ENCODE measurements around the gene MYBPH. TPM values are rescaled to one million over a fixed set of nuclear protein-coding genes. Genes with fewer than 3 reads are reported as not detected.

The MYBPH gene
- total RNA-seq, 1 experiment from 2014 or later, result 25.9 TPM

DNA sequence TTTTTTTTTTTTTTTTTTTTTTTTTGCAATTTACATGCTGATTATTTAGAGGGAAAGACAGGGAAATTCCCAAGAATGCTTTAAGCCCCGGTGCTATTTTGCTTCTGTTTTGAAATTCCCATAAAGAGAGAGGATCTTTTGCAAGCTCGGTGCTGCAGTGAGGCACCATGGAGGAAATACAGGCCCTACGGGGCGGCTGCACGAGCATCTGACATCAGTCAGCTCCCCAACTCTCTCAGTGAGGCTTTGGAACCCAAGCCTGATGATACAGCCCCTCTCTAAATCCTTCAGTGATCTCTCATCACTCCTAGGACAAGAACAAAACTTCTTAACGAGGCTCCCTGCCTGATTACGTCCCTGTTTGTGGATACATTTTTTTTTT lies 11.7 kb upstream of the MYBPH start:
- ChIA-PET POLR2A (interaction anchor here (2.6 kb wide), 1 partner anchor 8 kb away, joined by 7 read pairs; no protein-coding TSS in a partner anchor), CTCF (interaction anchor here (0.8 to 2.2 kb wide), 3 partner anchors 15 to 59 kb away, joined by 3 to 16 read pairs (median 4); partner anchors contain the start of gene ADORA1)
- DNase-seq, result no peak
- Histone ChIP-seq H3K4me3 (ENCODE audit: low read depth, low read length) (no peak overlapping the region), H3K9me3 (peaks cover 5% of the 10 kb centered on the region; the same call in 1 of the 2 replicates), H3K27me3 (replicated peaks; ENCODE audit: control insufficient read depth, insufficient read depth, low read length) (no peaks in the 10 kb centered on the region), H3K36me3 (ENCODE audit: control insufficient read depth, insufficient read depth, low read length) (no peaks in the 10 kb centered on the region), H3K4me1 (peaks cover 68% of the 10 kb centered on the region)
- Mint-ChIP-seq H3K27me3 (ENCODE audit: insufficient read depth, unreplicated experiment) (no peaks in the 10 kb centered on the region), H3K27ac (ENCODE audit: unreplicated experiment) (peak overlapping the region; percentile 86), H3K9me3 (ENCODE audit: unreplicated experiment) (peaks cover 10% of the 10 kb centered on the region), H3K36me3 (ENCODE audit: insufficient read depth, unreplicated experiment) (peaks cover 61% of the 10 kb centered on the region), H3K4me3 (ENCODE audit: unreplicated experiment) (peak overlapping the region; percentile 76), H3K4me1 (ENCODE audit: low read depth, unreplicated experiment) (peaks cover 62% of the 10 kb centered on the region)
- TF ChIP-seq, protein P1, sequence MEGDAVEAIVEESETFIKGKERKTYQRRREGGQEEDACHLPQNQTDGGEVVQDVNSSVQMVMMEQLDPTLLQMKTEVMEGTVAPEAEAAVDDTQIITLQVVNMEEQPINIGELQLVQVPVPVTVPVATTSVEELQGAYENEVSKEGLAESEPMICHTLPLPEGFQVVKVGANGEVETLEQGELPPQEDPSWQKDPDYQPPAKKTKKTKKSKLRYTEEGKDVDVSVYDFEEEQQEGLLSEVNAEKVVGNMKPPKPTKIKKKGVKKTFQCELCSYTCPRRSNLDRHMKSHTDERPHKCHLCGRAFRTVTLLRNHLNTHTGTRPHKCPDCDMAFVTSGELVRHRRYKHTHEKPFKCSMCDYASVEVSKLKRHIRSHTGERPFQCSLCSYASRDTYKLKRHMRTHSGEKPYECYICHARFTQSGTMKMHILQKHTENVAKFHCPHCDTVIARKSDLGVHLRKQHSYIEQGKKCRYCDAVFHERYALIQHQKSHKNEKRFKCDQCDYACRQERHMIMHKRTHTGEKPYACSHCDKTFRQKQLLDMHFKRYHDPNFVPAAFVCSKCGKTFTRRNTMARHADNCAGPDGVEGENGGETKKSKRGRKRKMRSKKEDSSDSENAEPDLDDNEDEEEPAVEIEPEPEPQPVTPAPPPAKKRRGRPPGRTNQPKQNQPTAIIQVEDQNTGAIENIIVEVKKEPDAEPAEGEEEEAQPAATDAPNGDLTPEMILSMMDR (IDR thresholded peaks at IDR 0.05; ENCODE audit: insufficient read depth in 1 of 2, low read depth in 1 of 2, low read length in 1 of 2, severe bottlenecking in 1 of 2, unreplicated experiment in 1 of 2), result no peak
- intact Hi-C loops (cut with micrococcal nuclease; ENCODE audit: unreplicated experiment), result no loop called here
- BruUV-seq (replicated peaks), result TSS peak; percentile 51

DNA sequence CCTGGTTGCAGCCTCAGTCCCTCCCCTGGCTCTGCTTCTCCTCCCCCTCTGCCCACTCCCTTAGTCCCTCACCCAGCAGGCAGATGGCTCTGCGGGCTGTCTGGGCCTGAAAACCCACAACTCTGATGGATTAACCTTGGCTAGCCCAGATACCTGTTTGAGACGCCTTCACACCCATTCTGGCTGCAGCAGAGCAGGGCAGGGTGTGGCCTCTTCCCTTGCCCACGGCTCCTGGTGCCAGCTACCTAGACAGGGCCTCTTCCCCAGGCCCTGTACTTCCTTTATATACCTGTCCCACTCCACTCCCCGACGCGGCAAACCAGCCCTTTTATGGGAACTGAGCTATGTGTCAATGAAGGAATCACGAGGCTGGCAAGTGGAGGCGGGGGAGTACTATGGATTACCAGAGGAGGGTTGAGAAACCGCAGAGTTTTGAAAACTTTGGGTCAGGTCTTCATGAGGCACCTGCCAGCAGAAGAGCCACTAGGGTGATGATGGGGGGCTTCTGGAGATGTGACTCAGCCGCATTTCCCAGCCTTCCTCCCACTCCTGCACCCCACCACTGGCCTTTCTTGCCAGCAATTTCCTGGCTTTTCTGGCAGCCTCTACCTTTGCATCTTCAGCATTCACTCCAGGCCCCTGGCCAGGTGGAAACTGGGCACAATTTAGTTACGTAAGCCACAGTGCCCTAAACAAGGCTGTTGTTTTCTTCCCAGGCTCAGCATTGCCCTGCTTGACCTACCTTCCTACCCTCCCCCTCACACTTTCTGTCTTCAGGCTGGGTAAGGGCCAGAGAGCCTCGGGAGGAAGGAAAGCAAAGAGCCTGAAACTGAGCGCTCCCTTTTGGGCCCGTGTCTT lies 11.0 kb upstream of the MYBPH start, which contains the start of gene CHI3L1:
TSS of gene CHI3L1 (minus strand) at position 259 of the 858 bp plus-strand sequence. CDS start at position 178, 81 bp downstream.
- H3K27me3 ChIP-seq (replicated peaks; ENCODE audit: control insufficient read depth, insufficient read depth, low read length), result no peaks in the 10 kb centered on the region
- H3K9me3 Mint-ChIP-seq (ENCODE audit: unreplicated experiment), result peaks cover 10% of the 10 kb centered on the region
- peaks cover 66% of the 10 kb centered on the region for H3K36me3 Mint-ChIP-seq (ENCODE audit: insufficient read depth, unreplicated experiment)
- no TSS peak for BruUV-seq (replicated peaks)
- H3K9me3 ChIP-seq, result peaks cover 5% of the 10 kb centered on the region; the same call in 1 of the 2 replicates
- H3K4me3 Mint-ChIP-seq (ENCODE audit: unreplicated experiment), result peak within 1 kb of the TSS; percentile 76
- POLR2A ChIA-PET, result interaction anchor here (0.6 to 2.6 kb wide), 3 partner anchors 8 to 24 kb away, joined by 4 to 7 read pairs (median 5); no protein-coding TSS in a partner anchor
- H3K36me3 ChIP-seq (ENCODE audit: control insufficient read depth, insufficient read depth, low read length), result no peaks in the 10 kb centered on the region
- CTCF ChIA-PET, result no interaction called here
- TF ChIP-seq, protein P1 (IDR thresholded peaks at IDR 0.05; ENCODE audit: insufficient read depth in 1 of 2, low read depth in 1 of 2, low read length in 1 of 2, severe bottlenecking in 1 of 2, unreplicated experiment in 1 of 2), result no peak
- intact Hi-C loops (cut with micrococcal nuclease; ENCODE audit: unreplicated experiment), result no loop called here
- peak within 1 kb of the TSS; percentile 86 for H3K27ac Mint-ChIP-seq (ENCODE audit: unreplicated experiment)
- peaks cover 68% of the 10 kb centered on the region for H3K4me1 ChIP-seq
- H3K4me3 ChIP-seq (ENCODE audit: low read depth, low read length), result no peak within 1 kb of the TSS
- no peaks in the 10 kb centered on the region for H3K27me3 Mint-ChIP-seq (ENCODE audit: insufficient read depth, unreplicated experiment)
- DNase-seq, result peak in 1 of 2 experiments; percentile 41
- H3K4me1 Mint-ChIP-seq (ENCODE audit: low read depth, unreplicated experiment), result peaks cover 56% of the 10 kb centered on the region

DNA sequence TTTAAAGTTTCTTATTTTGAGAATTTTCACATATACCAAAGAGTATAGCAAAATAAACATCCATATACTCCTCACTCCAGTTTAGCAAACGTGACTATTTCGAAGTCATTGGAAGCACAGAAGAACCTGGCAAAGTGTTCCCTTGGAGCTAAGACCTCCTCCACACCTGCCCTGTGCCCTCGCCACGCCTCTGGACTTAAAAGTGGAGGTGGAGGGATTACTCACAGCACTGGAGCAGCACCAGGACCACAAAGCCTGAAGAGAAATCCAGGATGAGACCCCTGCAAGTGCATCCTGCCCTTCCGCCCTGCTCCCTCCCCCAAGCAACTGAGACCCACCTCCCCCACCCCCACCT lies 10.4 kb upstream of the MYBPH start:
- CTCF ChIA-PET, result no interaction called here
- TF ChIP-seq, protein P1 (IDR thresholded peaks at IDR 0.05; ENCODE audit: insufficient read depth in 1 of 2, low read depth in 1 of 2, low read length in 1 of 2, severe bottlenecking in 1 of 2, unreplicated experiment in 1 of 2), result no peak
- Histone ChIP-seq H3K9me3 (peaks cover 5% of the 10 kb centered on the region; the same call in 1 of the 2 replicates), H3K4me1 (peaks cover 68% of the 10 kb centered on the region), H3K27me3 (replicated peaks; ENCODE audit: control insufficient read depth, insufficient read depth, low read length) (no peaks in the 10 kb centered on the region), H3K36me3 (ENCODE audit: control insufficient read depth, insufficient read depth, low read length) (no peaks in the 10 kb centered on the region), H3K4me3 (ENCODE audit: low read depth, low read length) (no peak overlapping the region)
- peaks cover 10% of the 10 kb centered on the region for H3K9me3 Mint-ChIP-seq (ENCODE audit: unreplicated experiment)
- intact Hi-C loops (cut with micrococcal nuclease; ENCODE audit: unreplicated experiment), result no loop called here
- H3K36me3 Mint-ChIP-seq (ENCODE audit: insufficient read depth, unreplicated experiment), result peaks cover 61% of the 10 kb centered on the region
- no TSS peak for BruUV-seq (replicated peaks)
- H3K27me3 Mint-ChIP-seq (ENCODE audit: insufficient read depth, unreplicated experiment), result no peaks in the 10 kb centered on the region
- peak overlapping the region; percentile 76 for H3K4me3 Mint-ChIP-seq (ENCODE audit: unreplicated experiment)
- no peak for DNase-seq
- peak overlapping the region; percentile 86 for H3K27ac Mint-ChIP-seq (ENCODE audit: unreplicated experiment)
- POLR2A ChIA-PET, result interaction anchor here (1.1 kb wide), 1 partner anchor 25 kb away, joined by 5 read pairs; no protein-coding TSS in a partner anchor
- peaks cover 51% of the 10 kb centered on the region for H3K4me1 Mint-ChIP-seq (ENCODE audit: low read depth, unreplicated experiment)

Data from Caco-2 (cell line).